Glutamatergic neuron (in vitro differentiated cells): ENCODE results near the gene C16orf92. TPM values are rescaled to one million over a fixed set of nuclear protein-coding genes. Genes with fewer than 3 reads are reported as not detected.

Experiments used
- DNase-seq: peaks from one replicate; pipeline ENCODE4 v3.0.0; 2022
- H3K27ac Mint-ChIP-seq: one replicate; pipeline ENCODE4 v1.8.0; 2020; ENCODE audit warnings: mild to moderate bottlenecking, mixed read lengths, inconsistent platforms; ENCODE audit not compliant: unreplicated experiment
- H3K27me3 Mint-ChIP-seq: one replicate; pipeline ENCODE4 v1.8.0; 2020; ENCODE audit warnings: mild to moderate bottlenecking, moderate library complexity, mixed read lengths, inconsistent platforms; ENCODE audit not compliant: unreplicated experiment
- H3K36me3 Mint-ChIP-seq: one replicate; pipeline ENCODE4 v1.8.0; 2020; ENCODE audit warnings: mild to moderate bottlenecking, mixed read lengths, inconsistent platforms; ENCODE audit not compliant: unreplicated experiment
- H3K4me1 Mint-ChIP-seq: one replicate; pipeline ENCODE4 v1.8.0; 2020; ENCODE audit warnings: mild to moderate bottlenecking, low read depth, mixed read lengths, inconsistent platforms; ENCODE audit not compliant: unreplicated experiment
- H3K4me3 Mint-ChIP-seq: one replicate; pipeline ENCODE4 v1.8.0; 2020; ENCODE audit warnings: mild to moderate bottlenecking, mixed read lengths, inconsistent platforms; ENCODE audit not compliant: unreplicated experiment
- H3K9me3 Mint-ChIP-seq: one replicate; pipeline ENCODE4 v1.8.0; 2020; ENCODE audit warnings: mild to moderate bottlenecking, moderate library complexity, mixed read lengths, inconsistent platforms; ENCODE audit not compliant: unreplicated experiment
- CTCF ChIP-seq: fragments of 200-600 bp; sonication (generic); IDR thresholded peaks from one replicate; pipeline ENCODE4 v1.5.0; 2021; ENCODE audit not compliant: partially characterized antibody, unreplicated experiment
- total RNA-seq: library from RNA; stranded (reverse); fragmentation: NEBNext Ultra II Directional; extraction: Animal tissue kit (Norgen Biotek cat#: 25700); gene quantifications from one replicate; pipeline ENCODE4 v1.2.1, GENCODE V29; 2021; ENCODE audit not compliant: unreplicated experiment

Gene C16orf92
- total RNA-seq, 1 donor from 2014 or later: not detected

GRCh38 chr16:29995911-29996765, 26.9 kb upstream of the C16orf92 start, which contains the start of gene INO80E:
Gene INO80E (plus strand): TSS chr16:29996241. CDS start chr16:29996311, 70 bp downstream.
- peaks cover 15% of the 10 kb centered on the region for H3K27me3 Mint-ChIP-seq
- no peak for TF ChIP-seq CTCF
- peaks cover 13% of the 10 kb centered on the region for H3K4me1 Mint-ChIP-seq
- no peaks in the 10 kb centered on the region for H3K36me3 Mint-ChIP-seq
- peak within 1 kb of the TSS; percentile 87 for H3K27ac Mint-ChIP-seq
- H3K4me3 Mint-ChIP-seq: peak within 1 kb of the TSS; percentile 97
- H3K9me3 Mint-ChIP-seq: peaks cover 3% of the 10 kb centered on the region
- peak; percentile 100 for DNase-seq

DNA sequence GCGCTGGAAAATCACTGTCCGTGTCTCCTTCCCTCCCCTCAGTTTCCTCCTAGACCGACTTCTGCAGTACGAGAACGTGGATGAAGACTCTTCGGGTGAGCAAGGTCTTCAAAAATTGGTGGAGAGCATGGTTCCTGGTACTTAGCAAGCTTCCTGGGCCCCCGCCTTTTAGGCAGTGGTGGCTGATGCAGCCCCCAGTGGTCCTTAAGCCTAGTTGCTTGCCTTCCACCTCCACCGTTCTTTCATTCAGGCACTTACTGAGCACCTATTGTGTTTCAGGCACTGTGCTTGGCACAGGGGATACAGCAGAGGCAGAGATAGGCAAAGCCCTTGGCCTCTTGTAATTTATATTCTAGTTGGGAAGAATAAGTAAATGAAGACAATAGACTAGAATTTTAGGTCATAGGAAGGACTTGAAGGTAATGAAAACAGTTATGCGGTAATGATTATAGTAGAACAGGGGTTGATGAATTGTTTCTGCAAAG, 26.2 kb upstream of the C16orf92 start:
- peaks cover 3% of the 10 kb centered on the region for H3K9me3 Mint-ChIP-seq
- DNase-seq: no peak
- peak overlapping the region; percentile 33 for H3K27ac Mint-ChIP-seq
- peaks cover 15% of the 10 kb centered on the region for H3K27me3 Mint-ChIP-seq
- H3K4me3 Mint-ChIP-seq: peak overlapping the region; percentile 97
- peaks cover 13% of the 10 kb centered on the region for H3K4me1 Mint-ChIP-seq
- no peak for TF ChIP-seq CTCF
- H3K36me3 Mint-ChIP-seq: no peaks in the 10 kb centered on the region

DNA sequence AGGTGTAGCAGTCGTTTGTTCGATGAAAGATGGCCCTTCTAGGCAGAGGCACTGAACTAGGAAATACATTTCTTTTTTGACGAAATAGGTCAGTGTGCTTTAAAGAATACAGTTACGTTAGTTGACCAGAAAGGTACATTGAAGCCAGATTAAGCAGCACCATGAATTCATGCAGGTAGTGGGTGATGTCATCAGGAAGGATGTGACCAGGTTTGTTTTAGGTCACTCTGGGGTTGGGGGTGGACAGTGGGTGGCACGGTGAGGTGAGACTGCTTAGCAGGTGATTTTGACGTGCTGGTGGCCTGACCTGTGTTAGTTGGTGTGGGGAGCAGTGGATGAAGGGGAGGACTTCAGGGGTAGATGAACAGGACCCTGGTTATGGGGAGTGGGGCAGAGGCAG, 23.4 kb upstream of the C16orf92 start:
- Mint-ChIP-seq H3K27ac (peak overlapping the region; percentile 13), H3K9me3 (peaks cover 7% of the 10 kb centered on the region), H3K4me1 (peaks cover 21% of the 10 kb centered on the region), H3K36me3 (no peaks in the 10 kb centered on the region), H3K4me3 (peak overlapping the region; percentile 10), H3K27me3 (peaks cover 9% of the 10 kb centered on the region)
- TF ChIP-seq CTCF: no peak
- DNase-seq: no peak

DNA sequence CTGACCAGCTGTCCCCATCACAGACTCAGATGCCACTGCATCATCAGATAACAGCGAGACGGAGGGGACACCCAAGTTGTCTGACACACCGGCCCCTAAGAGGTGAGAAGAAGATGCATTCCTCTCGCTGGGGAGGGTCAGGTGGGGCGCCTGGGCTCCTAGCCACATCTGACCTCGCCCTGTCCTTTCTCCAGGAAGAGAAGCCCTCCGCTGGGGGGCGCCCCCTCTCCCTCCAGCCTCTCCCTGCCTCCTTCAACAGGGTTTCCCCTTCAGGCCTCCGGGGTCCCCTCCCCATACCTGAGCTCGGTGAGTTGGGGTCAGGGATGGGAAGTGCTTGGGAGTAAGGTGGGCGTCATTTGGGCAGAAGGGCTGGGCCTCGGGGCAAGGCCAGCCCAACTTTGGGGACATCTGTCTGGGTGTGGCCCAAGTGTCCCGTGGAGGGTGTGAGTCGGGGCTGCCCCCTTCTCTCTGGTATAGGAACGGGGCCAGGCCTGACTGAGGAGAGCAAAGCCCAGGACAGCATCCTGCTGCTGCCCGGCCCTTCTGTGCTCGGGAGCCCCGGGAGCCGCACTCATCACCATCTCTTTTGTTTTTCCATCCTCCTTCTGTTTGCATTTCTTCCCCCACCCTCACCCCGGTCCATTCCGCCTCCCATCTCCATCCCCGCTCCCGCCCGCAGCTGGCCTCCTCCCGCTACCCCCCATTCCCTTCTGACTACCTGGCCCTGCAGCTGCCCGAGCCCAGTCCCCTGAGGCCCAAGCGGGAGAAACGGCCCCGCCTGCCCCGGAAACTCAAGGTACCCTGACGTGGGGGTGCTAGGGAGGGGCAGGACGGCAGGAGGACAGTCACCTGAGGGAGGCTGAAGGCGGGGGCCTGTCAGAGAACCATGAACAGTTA, 22.0 kb upstream of the C16orf92 start:
- H3K4me1 Mint-ChIP-seq: peaks cover 21% of the 10 kb centered on the region
- H3K27me3 Mint-ChIP-seq: peaks cover 9% of the 10 kb centered on the region
- peak; percentile 48 for DNase-seq
- no peak for TF ChIP-seq CTCF
- H3K36me3 Mint-ChIP-seq: no peaks in the 10 kb centered on the region
- H3K27ac Mint-ChIP-seq: no peak overlapping the region
- H3K9me3 Mint-ChIP-seq: peaks cover 7% of the 10 kb centered on the region
- peak overlapping the region; percentile 52 for H3K4me3 Mint-ChIP-seq
